Activated CD4-positive, alpha-beta memory T cell treated with anti-CD3 and anti-CD28 coated beads, Interleukin-2, amount 10 ng/mL, durations not matched to agents 7 days and 5 days (primary cell): ENCODE results near the gene ACYP2. TPM values are rescaled to one million over a fixed set of nuclear protein-coding genes. Genes with fewer than 3 reads are reported as not detected.
"Not testable (repeated sequence)": the region's sequence is repeated elsewhere in the genome, so short reads cannot be mapped to it uniquely, and the experiment has no call there.

Experiments
- CTCF ChIA-PET: fragments of 350-600 bp; sonication (Branson Sonifier 250); formaldehyde crosslinking; loops from one replicate; lab custom pipeline; 2021; ENCODE audit warnings: antibody characterized with exemption, inconsistent platforms; lab: Charles Lee
- POLR2A ChIA-PET: fragments of 350-600 bp; sonication (Branson Sonifier 250); formaldehyde crosslinking; loops from one replicate; lab custom pipeline; 2021; ENCODE audit warnings: antibody characterized with exemption; lab: Charles Lee
- DNase-seq: peaks from one replicate; pipeline ENCODE4 v3.0.0-alpha.2; 2020
- H3K27ac Mint-ChIP-seq: one replicate; pipeline ENCODE4 v1.8.0; 2021; ENCODE audit warnings: mild to moderate bottlenecking, mixed read lengths
- H3K27me3 Mint-ChIP-seq: one replicate; pipeline ENCODE4 v1.8.0; 2021; ENCODE audit warnings: mixed read lengths
- H3K36me3 Mint-ChIP-seq: one replicate; pipeline ENCODE4 v1.8.0; 2021; ENCODE audit warnings: low read depth, mixed read lengths
- H3K4me1 Mint-ChIP-seq: one replicate; pipeline ENCODE4 v1.8.0; 2021; ENCODE audit warnings: mixed read lengths
- H3K4me3 Mint-ChIP-seq: one replicate; pipeline ENCODE4 v1.8.0; 2021; ENCODE audit warnings: mild to moderate bottlenecking, mixed read lengths
- H3K9me3 Mint-ChIP-seq: one replicate; pipeline ENCODE4 v1.8.0; 2021; ENCODE audit warnings: mixed read lengths
- total RNA-seq, 2 experiments: library from RNA; stranded (reverse); gene quantifications; one replicate each; pipeline ENCODE4 v1.2.3, GENCODE V29; 2021

Gene ACYP2
- total RNA-seq: 1 to 10 TPM; 8.6 to 10.0 TPM

DNA sequence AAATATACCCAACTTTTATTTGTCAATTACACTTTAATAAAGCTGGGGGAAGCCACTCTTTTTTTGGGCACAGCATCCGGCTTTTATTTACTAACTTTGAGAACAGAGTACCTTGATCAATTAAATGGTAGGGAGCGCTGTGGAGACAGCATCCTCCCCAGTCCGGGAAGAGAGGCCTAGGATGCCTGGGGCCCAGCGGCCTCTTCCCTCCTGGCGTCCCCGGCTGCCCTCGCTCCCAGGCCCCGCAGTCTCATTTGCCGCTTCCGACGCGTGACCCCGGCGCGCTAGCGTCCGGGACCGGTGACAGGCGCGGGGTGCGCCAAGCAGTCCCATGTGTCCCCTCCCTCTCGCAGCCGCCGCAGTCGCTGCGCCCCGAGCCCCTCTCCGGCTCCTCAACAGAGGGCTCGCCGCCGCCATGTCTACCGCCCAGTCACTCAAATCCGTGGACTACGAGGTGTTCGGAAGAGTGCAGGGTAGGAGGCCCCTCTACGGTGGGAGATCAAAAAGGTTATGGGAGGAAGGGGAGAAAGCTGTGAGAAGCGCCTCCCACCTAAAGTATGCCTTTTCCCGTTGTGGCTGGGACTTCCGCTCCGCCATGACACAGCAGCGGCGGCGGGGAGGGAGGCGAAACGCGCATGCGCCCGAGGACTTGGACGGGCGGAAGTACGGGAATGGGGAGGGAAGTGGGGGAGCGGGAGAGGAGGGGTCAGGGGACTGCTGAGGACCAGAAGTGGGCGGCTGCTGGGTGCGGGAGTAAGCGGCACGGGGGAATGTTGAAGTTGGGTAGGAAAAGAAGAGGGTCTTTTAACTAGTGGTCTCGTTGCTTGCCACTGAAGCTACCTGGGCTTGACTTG, at the start of gene ACYP2:
TSS of gene ACYP2 (plus strand) at position 332 of the 854 bp plus-strand sequence.
- peak; percentile 91 for DNase-seq
- ChIA-PET POLR2A (interaction anchor here (0.6 to 3.2 kb wide), 13 partner anchors 9 to 1502 kb away, joined by 3 to 21 read pairs (median 5); partner anchors contain the start of genes CHAC2, PPP4R3B and PSME4), CTCF (interaction anchor here (1.3 to 1.7 kb wide), 5 partner anchors 8 to 202 kb away, joined by 3 to 10 read pairs (median 3); no protein-coding TSS in a partner anchor)
- H3K4me1 Mint-ChIP-seq: peaks cover 24% of the 10 kb centered on the region
- H3K27me3 Mint-ChIP-seq: no peaks in the 10 kb centered on the region
- H3K4me3 Mint-ChIP-seq: peak within 1 kb of the TSS; percentile 92
- peak within 1 kb of the TSS; percentile 97 for H3K27ac Mint-ChIP-seq
- H3K36me3 Mint-ChIP-seq: peaks cover 32% of the 10 kb centered on the region
- peaks cover 13% of the 10 kb centered on the region for H3K9me3 Mint-ChIP-seq

DNA sequence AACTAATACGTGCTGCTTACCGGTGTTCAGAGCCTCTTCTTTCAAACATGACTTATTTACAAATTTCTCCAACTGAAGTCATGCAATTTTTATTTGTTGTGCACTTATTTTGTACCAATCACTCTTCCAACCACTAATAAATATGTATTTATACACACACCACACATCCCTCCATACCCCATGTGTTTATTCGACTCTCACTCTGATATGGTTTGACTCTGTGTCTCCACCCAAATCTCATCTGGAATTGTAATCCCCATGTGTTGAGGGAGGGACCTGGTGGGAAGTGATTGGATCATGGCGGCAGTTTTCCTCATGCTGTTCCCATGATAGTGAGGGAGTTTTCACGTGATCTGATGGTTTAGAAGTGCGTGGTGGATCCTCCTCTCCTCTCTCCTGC, 49.5 kb upstream of the ACYP2 start:
- no peak for DNase-seq
- ChIA-PET POLR2A (no interaction called here), CTCF (no interaction called here)
- Mint-ChIP-seq H3K27me3 (no peaks in the 10 kb centered on the region), H3K4me3 (no peak overlapping the region), H3K4me1 (no peaks in the 10 kb centered on the region), H3K9me3 (no peaks in the 10 kb centered on the region), H3K27ac (no peak overlapping the region), H3K36me3 (no peaks in the 10 kb centered on the region)

DNA sequence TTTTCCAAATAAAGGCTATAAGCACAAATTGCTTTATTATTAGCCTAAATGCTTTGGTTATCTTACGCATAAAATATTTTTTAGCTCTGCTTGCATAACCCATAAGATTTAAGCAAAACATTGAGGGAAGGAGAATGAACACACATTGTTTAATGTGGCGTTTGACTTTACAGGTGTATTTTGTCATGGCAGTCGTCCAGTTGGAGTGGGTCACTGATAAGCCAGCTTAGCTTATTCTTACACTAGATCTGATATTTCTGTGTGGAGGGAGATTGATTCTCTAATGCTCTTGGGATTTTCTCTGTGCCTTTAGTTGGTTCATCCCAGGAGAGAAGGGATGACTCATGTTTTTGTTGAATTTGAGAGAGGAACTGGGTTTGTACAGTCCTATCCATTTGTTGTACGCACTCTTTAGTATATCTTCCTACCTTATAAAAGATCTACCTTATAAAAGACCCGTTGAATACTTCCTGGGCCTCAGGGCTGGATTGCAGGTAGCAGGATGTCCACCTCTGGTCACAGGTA, 47.5 kb upstream of the ACYP2 start:
- Mint-ChIP-seq H3K4me3 (no peak overlapping the region), H3K9me3 (no peaks in the 10 kb centered on the region), H3K36me3 (peaks cover 5% of the 10 kb centered on the region), H3K4me1 (peaks cover 4% of the 10 kb centered on the region), H3K27me3 (no peaks in the 10 kb centered on the region), H3K27ac (no peak overlapping the region)
- CTCF ChIA-PET: no interaction called here
- no peak for DNase-seq
- POLR2A ChIA-PET: interaction anchor here (0.6 kb wide), 1 partner anchor 59 kb away, joined by 3 read pairs; no protein-coding TSS in a partner anchor

DNA sequence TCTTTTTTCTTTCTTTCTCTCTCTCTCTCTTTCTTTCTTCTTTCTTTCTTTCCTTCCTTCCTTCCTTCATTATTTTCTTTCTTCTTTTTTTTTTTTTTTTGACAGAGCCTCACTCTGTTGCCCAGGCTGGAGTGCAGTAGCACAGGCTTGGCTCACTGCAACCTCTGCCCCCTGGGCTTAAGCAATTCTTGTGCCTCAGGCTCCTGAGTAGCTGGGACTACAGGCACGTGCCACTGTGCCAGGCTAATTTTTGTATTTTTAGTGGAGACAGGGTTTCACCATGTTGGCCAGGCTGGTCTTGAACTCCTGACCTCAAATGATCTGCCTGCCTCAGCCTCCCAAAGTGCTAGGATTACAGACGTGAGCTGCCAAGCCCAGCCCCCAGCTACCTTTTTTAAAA, 42.9 kb upstream of the ACYP2 start:
- CTCF ChIA-PET: interaction anchor here (1.2 kb wide), 1 partner anchor 162 kb away, joined by 4 read pairs; no protein-coding TSS in a partner anchor
- peaks cover 28% of the 10 kb centered on the region for H3K4me1 Mint-ChIP-seq
- POLR2A ChIA-PET: interaction anchor here (1.0 kb wide), 1 partner anchor 78 kb away, joined by 4 read pairs; no protein-coding TSS in a partner anchor
- not testable (repeated sequence) for H3K27me3 Mint-ChIP-seq, H3K27ac Mint-ChIP-seq, H3K4me3 Mint-ChIP-seq, H3K9me3 Mint-ChIP-seq, DNase-seq, H3K36me3 Mint-ChIP-seq

DNA sequence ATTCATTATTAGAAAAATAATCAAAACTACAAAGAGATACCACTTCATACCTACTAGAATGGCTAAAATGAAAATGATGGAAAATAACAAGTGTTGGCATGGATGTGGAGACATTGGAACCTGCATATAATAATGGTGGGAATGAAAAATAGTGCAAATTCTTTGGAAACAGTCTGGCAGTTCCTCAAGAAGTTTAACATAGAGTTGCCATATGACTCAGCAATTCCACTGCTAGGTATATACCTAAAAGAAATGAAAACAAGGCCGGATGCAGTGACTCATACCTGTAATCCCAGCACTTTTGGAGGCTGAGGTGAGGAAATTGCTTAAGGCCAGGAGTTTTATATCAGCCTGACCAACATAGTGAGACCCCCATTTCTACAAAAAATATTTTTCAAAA, 41.6 kb upstream of the ACYP2 start:
- H3K27ac Mint-ChIP-seq: peak overlapping the region; percentile 4
- peaks cover 28% of the 10 kb centered on the region for H3K4me1 Mint-ChIP-seq
- H3K27me3 Mint-ChIP-seq: no peaks in the 10 kb centered on the region
- CTCF ChIA-PET: no interaction called here
- DNase-seq: peak; percentile 32
- no peak overlapping the region for H3K4me3 Mint-ChIP-seq
- POLR2A ChIA-PET: no interaction called here
- H3K36me3 Mint-ChIP-seq: peaks cover 5% of the 10 kb centered on the region
- H3K9me3 Mint-ChIP-seq: no peaks in the 10 kb centered on the region

DNA sequence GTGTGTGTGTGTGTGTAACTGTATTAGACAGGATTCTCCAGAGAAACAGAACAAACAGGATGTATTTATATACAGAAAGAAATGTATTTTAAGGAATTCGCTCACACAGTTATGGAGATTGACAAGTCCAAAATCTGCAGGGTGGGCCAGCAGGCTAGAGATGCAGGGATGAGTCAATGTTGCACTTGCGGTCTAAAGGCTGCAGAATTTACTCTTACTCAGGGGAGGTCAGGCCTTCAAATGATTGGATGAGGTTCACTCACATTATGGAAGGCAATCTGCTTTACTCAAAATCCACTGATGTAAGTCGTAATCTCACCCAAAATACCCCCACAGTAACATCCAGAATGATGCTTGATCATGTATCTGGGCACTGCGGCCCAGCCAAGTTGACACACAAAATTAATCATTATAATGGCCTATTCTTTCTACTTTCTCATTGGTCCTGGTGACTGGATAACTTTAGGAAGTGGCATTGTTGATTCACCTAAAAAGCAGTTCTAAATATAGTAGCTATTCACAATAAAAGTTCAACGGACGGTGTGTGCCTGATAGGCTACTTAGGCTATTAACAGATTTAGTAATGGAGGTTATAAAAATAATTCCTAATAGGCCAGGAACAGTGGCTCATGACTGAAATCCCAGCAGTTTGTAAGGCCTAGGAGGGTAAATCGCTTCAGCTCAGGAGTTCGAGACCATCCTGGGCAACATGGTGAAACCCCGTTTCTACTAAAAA, 40.6 kb upstream of the ACYP2 start:
- Mint-ChIP-seq H3K4me3 (no peak overlapping the region), H3K27me3 (no peaks in the 10 kb centered on the region), H3K9me3 (no peaks in the 10 kb centered on the region), H3K36me3 (peaks cover 5% of the 10 kb centered on the region), H3K4me1 (peaks cover 28% of the 10 kb centered on the region), H3K27ac (no peak overlapping the region)
- ChIA-PET POLR2A (no interaction called here), CTCF (no interaction called here)
- no peak for DNase-seq

DNA sequence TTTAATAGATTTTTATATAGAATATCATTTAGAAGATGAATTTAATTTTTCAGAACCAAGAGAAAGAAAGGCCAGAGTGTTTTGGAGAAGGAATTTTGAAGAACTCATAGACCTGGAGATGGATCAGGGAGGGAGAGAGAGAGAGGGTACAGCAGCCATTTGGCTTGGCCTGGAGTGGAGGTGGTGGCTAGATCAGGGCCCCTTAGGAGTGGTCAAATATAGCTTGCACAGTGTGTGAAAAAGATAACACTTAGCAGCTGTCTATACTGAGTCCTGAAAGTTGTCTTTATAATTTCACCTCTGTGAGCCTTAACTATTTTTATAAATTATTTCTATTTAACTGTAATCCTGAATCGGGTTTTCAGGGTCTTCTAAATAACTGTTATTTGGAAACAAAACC, 38.8 kb upstream of the ACYP2 start:
- ChIA-PET POLR2A (no interaction called here), CTCF (no interaction called here)
- peaks cover 32% of the 10 kb centered on the region for H3K4me1 Mint-ChIP-seq
- H3K27me3 Mint-ChIP-seq: no peaks in the 10 kb centered on the region
- no peak overlapping the region for H3K27ac Mint-ChIP-seq
- peaks cover under 1% of the 10 kb centered on the region for H3K36me3 Mint-ChIP-seq
- DNase-seq: no peak
- H3K9me3 Mint-ChIP-seq: no peaks in the 10 kb centered on the region
- no peak overlapping the region for H3K4me3 Mint-ChIP-seq

DNA sequence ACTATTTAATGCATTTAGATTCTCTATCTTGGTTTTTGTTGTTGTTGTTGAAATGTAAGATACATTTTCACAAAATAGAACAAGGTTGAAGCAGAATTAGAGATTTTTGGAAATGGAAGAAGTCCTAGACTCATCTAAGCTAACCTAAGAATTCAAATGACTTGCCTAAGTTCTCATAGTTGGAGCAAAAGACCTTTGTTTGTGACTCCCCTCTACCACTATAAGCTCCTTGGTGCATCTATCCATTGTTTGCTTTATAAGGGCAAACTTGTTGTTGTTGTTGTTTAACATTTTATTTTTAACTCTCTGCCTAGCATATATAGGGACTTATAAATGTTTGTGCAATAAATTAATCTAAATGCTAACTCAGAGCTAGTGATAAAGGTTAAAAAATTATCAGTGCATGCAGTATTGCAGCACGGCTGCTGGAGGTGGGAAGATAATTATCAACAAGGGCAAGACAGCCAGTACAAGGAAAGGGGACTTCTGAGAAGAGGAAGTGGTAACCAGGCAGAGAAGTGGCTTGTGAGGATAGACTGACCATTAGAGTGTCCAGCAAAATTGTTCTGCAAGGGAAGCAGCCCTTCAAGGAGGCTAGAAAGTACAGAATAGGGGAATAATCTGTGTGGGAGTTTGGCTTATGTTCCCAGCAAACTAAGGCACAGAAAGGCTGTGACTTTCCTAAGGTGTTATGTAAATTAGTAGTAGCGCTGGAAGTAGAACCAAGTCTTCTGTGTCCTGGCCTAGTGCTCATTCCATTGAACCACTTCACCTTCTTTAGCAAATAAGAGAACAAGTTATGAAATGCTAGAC, 38.1 kb upstream of the ACYP2 start:
- POLR2A ChIA-PET: no interaction called here
- Mint-ChIP-seq H3K27me3 (no peaks in the 10 kb centered on the region), H3K9me3 (no peaks in the 10 kb centered on the region), H3K27ac (no peak overlapping the region), H3K36me3 (peaks cover 2% of the 10 kb centered on the region), H3K4me3 (no peak overlapping the region), H3K4me1 (peaks cover 39% of the 10 kb centered on the region)
- CTCF ChIA-PET: no interaction called here
- DNase-seq: no peak

DNA sequence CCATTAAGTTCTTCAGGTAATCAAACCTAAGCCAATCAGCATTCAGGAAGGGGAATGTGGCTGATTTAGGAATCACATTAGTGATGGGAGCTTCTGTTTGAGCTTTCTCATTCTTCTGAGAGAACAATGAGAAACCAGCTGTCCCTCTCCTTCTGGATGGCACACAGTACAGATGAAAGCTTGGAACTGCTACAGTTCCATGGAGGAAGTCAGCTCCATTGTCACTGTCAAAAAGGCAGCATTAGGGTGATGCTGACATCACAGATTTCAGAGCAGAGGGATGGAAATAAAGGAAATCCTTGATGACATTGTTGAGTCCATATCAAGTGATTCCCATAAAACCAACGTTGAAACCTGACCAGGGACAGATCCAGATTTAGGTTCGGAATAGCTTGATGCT, 36.1 kb upstream of the ACYP2 start:
- Mint-ChIP-seq H3K27ac (no peak overlapping the region), H3K9me3 (no peaks in the 10 kb centered on the region), H3K4me1 (peaks cover 28% of the 10 kb centered on the region), H3K36me3 (peaks cover 2% of the 10 kb centered on the region), H3K4me3 (no peak overlapping the region), H3K27me3 (no peaks in the 10 kb centered on the region)
- no peak for DNase-seq
- ChIA-PET POLR2A (no interaction called here), CTCF (no interaction called here)

DNA sequence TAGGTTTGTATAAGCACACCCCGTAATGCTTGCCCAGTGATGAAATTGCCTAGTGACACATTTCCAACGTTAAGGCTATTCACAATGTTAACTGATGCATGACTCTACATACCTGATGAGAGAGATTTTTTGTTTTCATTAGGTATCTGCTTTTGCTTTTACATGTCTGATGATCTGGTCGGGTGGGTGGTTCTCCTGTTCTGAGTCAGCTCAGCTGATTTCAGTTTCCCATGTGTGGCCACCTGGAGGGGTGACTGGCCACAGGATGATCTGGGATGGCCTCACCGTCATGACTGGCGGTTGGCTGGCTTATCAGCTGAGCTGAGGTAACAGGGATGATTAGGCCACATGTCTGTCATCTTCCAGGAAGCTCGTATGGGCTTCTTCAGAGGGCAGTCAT, 33.8 kb upstream of the ACYP2 start:
- CTCF ChIA-PET: interaction anchor here (1.5 to 1.9 kb wide), 2 partner anchors 11 to 29 kb away, joined by 5 to 9 read pairs; no protein-coding TSS in a partner anchor
- Mint-ChIP-seq H3K9me3 (no peaks in the 10 kb centered on the region), H3K27ac (peak overlapping the region; percentile 47), H3K36me3 (peaks cover 2% of the 10 kb centered on the region), H3K4me3 (no peak overlapping the region), H3K4me1 (peaks cover 25% of the 10 kb centered on the region), H3K27me3 (no peaks in the 10 kb centered on the region)
- POLR2A ChIA-PET: interaction anchor here (0.7 to 1.7 kb wide), 4 partner anchors 11 to 112 kb away, joined by 3 to 11 read pairs (median 4); partner anchors contain the start of gene PSME4
- peak; percentile 70 for DNase-seq

DNA sequence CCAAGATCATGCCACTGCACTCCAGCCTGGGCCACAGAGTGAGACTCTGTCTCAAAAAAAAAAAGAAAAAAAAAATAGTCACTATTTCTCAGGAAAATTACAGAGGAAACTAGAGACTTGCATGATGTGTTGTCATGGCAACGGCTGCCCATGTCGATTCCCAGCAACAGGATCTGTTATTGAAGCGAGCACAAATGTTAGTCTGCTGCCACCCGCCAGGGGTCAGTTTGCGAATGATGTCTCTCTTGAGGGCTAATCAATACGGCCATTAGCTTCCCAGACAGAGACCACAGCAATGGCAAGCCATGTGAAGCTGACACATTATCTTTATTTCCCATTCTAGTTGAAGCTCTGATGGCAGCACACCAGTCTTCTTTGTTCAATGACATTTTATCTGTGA, 32.4 kb upstream of the ACYP2 start:
- no peaks in the 10 kb centered on the region for H3K9me3 Mint-ChIP-seq
- ChIA-PET POLR2A (no interaction called here), CTCF (interaction anchor here (1.5 kb wide), 1 partner anchor 31 kb away, joined by 9 read pairs; no protein-coding TSS in a partner anchor)
- H3K4me1 Mint-ChIP-seq: peaks cover 18% of the 10 kb centered on the region
- H3K27ac Mint-ChIP-seq: no peak overlapping the region
- DNase-seq: no peak
- H3K27me3 Mint-ChIP-seq: no peaks in the 10 kb centered on the region
- H3K4me3 Mint-ChIP-seq: no peak overlapping the region
- peaks cover 2% of the 10 kb centered on the region for H3K36me3 Mint-ChIP-seq

DNA sequence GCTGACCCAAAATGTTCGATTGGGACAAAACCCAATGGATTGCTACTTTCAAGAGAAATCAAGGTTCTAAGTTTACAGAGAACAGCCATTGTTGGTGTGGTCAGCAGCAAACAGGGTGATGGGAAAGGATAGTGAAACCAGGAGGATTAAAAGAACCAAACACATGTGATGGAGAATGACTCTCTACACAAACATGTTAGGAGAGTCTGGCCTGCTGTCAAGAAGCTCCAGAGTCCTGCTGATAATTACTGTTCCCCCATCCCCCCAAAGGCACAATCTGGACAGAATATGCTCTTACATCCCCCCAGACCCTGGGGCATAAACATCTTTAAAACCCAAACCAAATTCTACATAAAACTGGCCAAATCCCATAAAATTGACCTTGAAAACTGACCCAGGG, 32.0 kb upstream of the ACYP2 start:
- no peaks in the 10 kb centered on the region for H3K9me3 Mint-ChIP-seq
- peaks cover 18% of the 10 kb centered on the region for H3K4me1 Mint-ChIP-seq
- no peak overlapping the region for H3K27ac Mint-ChIP-seq
- ChIA-PET CTCF (no interaction called here), POLR2A (no interaction called here)
- DNase-seq: no peak
- peaks cover 2% of the 10 kb centered on the region for H3K36me3 Mint-ChIP-seq
- H3K27me3 Mint-ChIP-seq: no peaks in the 10 kb centered on the region
- no peak overlapping the region for H3K4me3 Mint-ChIP-seq
